ENCODE measurements around the gene PLAC1.
A peak's percentile ranks its signal among the peaks of the same experiment; 100 is the strongest.

DNA sequence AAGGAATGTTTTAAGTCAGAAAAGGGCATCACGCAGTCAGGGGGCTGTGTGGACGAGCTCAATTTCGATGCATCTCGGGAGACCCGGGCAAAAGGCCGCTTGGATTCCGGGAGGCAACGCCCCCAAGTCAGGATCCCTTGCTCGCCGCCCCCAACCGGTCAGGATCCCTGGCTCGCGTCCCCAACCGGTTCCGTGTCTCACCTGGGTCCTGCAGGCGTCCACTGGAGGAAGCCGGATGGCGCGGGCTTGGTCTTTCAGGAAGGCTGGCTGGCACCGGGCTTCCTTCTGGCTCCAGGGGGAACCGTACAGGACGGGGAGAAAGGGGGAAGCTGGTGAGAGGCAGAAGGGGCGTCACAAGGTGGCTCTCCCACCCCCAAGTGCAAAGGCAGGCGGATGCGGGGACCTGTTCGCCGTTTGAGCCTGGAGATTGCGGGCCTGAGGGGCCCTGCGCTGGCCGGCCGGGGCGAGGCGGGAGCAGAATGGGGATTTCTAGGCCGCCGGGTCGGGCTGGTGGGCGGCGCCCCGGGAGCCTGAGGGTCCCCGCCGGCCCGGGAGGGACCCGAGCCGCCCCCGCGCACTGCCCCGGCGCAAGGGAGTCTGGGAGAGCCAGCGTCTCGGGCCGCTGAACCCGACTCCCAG is 113.6 kb downstream of the PLAC1 start:
- TF ChIP-seq, protein P1, sequence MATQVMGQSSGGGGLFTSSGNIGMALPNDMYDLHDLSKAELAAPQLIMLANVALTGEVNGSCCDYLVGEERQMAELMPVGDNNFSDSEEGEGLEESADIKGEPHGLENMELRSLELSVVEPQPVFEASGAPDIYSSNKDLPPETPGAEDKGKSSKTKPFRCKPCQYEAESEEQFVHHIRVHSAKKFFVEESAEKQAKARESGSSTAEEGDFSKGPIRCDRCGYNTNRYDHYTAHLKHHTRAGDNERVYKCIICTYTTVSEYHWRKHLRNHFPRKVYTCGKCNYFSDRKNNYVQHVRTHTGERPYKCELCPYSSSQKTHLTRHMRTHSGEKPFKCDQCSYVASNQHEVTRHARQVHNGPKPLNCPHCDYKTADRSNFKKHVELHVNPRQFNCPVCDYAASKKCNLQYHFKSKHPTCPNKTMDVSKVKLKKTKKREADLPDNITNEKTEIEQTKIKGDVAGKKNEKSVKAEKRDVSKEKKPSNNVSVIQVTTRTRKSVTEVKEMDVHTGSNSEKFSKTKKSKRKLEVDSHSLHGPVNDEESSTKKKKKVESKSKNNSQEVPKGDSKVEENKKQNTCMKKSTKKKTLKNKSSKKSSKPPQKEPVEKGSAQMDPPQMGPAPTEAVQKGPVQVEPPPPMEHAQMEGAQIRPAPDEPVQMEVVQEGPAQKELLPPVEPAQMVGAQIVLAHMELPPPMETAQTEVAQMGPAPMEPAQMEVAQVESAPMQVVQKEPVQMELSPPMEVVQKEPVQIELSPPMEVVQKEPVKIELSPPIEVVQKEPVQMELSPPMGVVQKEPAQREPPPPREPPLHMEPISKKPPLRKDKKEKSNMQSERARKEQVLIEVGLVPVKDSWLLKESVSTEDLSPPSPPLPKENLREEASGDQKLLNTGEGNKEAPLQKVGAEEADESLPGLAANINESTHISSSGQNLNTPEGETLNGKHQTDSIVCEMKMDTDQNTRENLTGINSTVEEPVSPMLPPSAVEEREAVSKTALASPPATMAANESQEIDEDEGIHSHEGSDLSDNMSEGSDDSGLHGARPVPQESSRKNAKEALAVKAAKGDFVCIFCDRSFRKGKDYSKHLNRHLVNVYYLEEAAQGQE (IDR thresholded peaks at IDR 0.05; ENCODE audit: low read depth), result no peak
- TF ChIP-seq FOXM1 (IDR thresholded peaks at IDR 0.05; ENCODE audit: borderline replicate concordance, low read depth), result no peak
- no peak for TF ChIP-seq TAF1 (IDR thresholded peaks at IDR 0.05; ENCODE audit: low read depth)
- TF ChIP-seq EP300 (IDR thresholded peaks at IDR 0.05; ENCODE audit: borderline replicate concordance), result no peak
- TF ChIP-seq, protein P2, sequence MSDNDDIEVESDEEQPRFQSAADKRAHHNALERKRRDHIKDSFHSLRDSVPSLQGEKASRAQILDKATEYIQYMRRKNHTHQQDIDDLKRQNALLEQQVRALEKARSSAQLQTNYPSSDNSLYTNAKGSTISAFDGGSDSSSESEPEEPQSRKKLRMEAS (IDR thresholded peaks at IDR 0.05), result peak; percentile 24; the same call in 1 of the 2 replicates
- no peak for TF ChIP-seq RAD21 (IDR thresholded peaks at IDR 0.05; ENCODE audit: low read depth)
- no peak for TF ChIP-seq CREB1 (IDR thresholded peaks at IDR 0.05; ENCODE audit: low read depth)
- no peak for TF ChIP-seq TEAD4 (IDR thresholded peaks at IDR 0.05)
- no peak for TF ChIP-seq CEBPB (IDR thresholded peaks at IDR 0.05)
- TF ChIP-seq YY1 (IDR thresholded peaks at IDR 0.05; ENCODE audit: low read depth), result 0 out of 2 replicates have a peak, but pooled peaks have one; percentile 13
- TF ChIP-seq, protein P3, sequence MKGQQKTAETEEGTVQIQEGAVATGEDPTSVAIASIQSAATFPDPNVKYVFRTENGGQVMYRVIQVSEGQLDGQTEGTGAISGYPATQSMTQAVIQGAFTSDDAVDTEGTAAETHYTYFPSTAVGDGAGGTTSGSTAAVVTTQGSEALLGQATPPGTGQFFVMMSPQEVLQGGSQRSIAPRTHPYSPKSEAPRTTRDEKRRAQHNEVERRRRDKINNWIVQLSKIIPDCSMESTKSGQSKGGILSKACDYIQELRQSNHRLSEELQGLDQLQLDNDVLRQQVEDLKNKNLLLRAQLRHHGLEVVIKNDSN (IDR thresholded peaks at IDR 0.05), result no peak
- TF ChIP-seq TCF12 (IDR thresholded peaks at IDR 0.05; ENCODE audit: low read depth), result no peak
- TF ChIP-seq EGR1 (IDR thresholded peaks at IDR 0.05), result no peak

Measured in Ishikawa (cell line).